DND-41 (cell line): ENCODE results near the gene ZMPSTE24.

Source experiments
- EZH2 ChIP-seq: IDR thresholded peaks from 3 replicates; pipeline ENCODE4 v1.6.1; 2012; ENCODE audit warnings: borderline replicate concordance, low read depth, mild to moderate bottlenecking, moderate library complexity, low read length, inconsistent platforms; ENCODE audit not compliant: severe bottlenecking
- TF ChIP-seq, protein P1 (sequence below): IDR thresholded peaks from 2 replicates; pipeline ENCODE4 v1.5.1; 2012; ENCODE audit warnings: borderline replicate concordance, low read length, moderate library complexity, mild to moderate bottlenecking; ENCODE audit not compliant: poor library complexity, severe bottlenecking; ENCODE audit errors: extremely low read depth

DNA sequence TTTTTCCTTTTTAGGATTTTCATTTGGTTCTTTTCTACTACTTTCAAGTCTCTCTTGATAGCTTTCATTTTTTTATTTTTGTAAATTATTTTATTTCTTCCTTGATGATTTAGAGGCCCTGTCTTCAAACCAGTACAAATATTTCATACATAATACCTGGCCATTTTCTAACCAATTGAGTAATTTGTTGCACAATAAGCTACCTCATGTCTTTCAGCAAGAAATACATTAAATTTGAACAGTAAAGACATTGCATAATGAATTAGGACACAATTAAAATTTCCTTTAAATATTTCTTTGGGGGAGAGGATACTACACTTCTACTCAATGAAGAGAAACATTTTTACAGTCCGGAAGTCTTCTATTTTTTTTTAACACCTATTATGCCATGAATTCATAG lies 74.7 kb downstream of the ZMPSTE24 start:
- TF ChIP-seq EZH2, result no peak
- TF ChIP-seq, protein P1, sequence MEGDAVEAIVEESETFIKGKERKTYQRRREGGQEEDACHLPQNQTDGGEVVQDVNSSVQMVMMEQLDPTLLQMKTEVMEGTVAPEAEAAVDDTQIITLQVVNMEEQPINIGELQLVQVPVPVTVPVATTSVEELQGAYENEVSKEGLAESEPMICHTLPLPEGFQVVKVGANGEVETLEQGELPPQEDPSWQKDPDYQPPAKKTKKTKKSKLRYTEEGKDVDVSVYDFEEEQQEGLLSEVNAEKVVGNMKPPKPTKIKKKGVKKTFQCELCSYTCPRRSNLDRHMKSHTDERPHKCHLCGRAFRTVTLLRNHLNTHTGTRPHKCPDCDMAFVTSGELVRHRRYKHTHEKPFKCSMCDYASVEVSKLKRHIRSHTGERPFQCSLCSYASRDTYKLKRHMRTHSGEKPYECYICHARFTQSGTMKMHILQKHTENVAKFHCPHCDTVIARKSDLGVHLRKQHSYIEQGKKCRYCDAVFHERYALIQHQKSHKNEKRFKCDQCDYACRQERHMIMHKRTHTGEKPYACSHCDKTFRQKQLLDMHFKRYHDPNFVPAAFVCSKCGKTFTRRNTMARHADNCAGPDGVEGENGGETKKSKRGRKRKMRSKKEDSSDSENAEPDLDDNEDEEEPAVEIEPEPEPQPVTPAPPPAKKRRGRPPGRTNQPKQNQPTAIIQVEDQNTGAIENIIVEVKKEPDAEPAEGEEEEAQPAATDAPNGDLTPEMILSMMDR, result no peak
